GM19099 (cell line): ENCODE results near the gene PILRA.

Experiments
- POLR2A ChIP-seq: IDR thresholded peaks from 3 replicates; pipeline ENCODE4 v1.6.1; 2011; ENCODE audit warnings: low read depth; ENCODE audit not compliant: insufficient read length; ENCODE audit errors: extremely low read depth

PILRA gene

DNA sequence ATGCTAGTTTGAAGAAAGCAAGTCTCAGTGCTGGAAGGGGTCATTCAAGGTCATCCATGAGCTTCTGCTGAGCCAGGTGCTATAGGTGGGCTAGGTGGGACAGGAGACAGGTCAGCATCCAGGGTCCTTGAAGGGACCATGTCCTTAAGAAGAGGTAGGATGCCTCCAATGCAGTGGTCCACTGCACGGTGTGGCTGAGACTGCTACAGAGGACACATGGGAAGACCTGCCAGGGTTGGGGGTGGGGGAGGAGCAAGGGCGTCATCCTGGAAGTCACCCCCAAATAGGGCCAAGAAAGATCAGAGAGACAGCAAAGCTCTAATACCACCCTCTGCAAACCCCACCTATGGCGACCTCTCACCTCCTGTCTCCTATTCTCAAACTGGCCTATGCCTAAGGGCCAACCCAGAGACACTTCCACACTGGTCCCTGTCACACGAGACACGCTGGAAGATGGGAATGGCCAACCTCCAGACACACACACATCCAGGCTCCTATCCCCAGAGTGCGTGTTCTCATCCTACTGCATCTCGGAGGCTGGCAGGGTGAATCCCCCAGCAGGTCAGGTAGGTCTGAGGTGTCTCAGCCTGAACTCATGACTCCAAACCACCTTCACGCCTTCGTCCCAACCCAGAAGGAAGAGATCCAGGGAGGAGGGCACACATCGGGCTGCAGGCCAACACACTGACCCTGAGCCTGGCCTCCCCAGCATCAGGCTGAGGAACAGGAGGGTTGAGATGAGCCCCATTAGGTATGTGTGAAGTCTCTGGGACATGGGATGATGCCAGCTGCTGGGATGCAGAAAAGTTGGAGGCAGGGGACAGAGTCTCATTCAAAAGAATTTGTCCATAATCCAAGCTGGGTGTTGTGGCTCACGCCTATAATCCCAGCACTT is 68.6 kb downstream of the PILRA start:
- TF ChIP-seq POLR2A, result no peak

DNA sequence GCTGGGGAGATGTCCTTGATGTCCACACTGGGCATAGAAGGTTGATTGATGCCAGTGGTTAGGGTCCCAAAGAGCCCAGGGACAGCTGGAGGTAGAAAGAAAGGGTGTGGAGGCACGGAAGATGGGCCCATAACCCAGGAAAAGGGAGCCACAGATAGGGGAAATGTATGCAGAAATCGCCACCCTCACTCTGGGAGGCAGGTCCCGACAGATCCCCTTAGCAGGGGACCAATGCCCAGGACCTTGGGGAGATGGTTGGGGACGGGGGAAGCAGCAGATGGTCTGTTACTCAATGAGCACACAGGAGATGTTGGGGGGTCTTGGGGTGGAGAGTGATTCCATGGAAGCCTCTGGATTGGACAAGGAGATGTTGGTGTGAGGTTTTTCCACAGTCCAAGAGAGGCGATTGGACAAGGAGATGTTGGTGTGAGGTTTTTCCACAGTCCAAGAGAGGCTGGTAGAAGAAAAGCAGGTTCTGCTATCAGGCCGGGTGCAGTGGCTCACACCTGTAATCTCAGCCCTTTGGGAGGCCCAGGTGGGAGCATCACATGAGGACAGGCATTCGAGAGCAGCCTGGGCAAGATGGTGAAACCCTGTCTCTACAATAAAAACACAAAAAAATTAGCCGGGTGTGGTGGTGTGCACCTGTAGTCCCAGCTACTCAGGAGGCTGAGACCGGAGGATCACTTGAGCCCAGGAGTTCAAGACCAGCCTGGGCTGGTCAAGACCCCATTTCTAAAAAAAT is 70.0 kb downstream of the PILRA start:
- no peak for TF ChIP-seq POLR2A

DNA sequence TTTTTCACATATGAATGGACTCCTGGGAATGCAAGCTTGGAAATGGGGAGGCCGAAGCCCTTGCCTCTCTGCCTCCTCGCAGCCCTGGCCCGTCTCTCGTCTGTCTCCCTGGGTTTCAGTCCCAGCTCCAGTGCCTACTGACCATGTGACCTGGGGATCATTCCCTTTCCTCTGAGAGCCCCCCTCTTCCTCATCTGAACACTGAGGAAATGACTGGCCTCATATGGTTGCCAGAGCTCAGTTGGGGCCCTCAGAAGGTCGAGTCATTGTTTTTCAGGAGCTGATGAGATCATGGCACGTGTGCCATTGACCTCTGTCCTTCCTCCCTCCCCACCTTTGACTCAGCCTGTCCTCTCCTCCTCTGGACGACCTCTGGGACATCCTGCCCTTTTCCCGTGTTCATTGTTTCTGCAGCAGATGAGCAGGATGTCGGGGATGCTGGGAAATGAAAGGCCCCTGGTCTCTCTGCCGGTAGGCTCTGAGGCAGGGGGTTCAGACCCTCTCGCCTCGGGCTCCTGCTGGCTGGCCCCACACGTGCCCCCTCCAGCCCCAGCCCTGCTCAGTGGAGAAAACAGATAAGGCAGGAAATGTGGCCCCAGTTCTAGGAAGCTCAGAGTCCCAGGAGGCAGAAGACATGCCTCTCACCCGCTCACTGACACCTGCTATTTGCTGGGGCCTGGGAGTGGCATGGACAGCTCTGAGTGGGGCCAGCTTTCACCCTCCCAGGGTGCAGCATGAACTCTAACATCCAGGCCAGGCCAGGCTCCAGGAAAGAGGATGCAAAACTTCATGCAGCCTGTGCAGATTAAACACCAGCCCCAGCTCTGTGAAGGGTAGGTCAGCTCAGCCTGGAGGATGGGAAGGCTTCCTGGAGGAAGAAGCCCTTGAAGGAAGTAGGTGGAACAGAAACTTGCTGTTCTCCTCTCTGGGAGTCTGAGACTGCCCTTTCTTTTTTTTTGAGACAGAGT is 71.3 kb downstream of the PILRA start:
- TF ChIP-seq POLR2A, result no peak

DNA sequence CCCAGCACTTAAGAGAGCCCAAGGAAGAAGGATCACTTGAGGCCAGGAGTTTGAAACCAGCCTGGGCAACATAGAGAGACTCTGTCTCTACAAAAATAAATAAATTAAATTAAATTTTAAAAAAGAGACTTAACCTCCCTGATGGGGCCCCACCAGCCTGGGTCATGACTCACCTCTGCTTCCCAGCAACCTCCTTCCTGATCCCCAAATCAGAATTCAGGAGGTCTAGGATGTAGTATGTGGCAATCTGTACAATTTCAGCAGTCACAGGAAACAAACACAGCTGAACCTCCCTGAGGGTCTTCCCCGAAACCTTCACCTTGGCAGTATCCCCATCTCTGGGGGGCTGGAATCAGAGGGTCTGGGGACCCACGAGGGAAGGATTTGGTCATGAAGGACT is 72.8 kb downstream of the PILRA start:
- no peak for TF ChIP-seq POLR2A

DNA sequence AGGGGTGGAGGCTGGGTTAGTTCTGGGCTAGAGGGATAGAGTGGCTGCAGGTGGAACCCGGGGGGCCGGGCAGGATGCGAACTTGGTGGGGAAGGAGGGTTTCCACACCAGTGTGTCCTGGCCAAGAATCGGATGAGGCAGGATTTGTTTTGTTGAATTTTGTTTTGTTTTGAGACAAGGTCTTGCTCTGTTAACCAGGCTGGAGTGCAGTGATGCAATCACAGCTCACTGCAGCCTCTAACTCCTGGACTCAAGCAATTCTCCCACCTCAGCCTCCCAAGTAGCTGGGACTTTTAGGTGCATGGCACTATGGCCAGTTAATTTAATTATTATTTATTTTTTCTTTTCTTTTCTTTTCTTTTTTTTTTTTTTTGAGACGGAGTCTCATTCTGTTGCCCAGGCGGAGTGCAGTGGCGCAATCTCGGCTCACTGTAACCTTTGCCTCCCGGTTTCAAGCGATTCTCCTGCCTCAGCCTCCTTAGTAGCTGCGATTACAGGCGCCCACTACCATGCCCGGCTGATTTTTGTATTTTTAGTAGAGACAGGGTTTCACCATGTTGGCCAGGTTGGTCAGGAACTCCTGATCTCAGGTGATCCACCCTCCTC is 76.0 kb downstream of the PILRA start:
- no peak for TF ChIP-seq POLR2A
